ENCODE data around the gene RTRAF.

Gene RTRAF

DNA sequence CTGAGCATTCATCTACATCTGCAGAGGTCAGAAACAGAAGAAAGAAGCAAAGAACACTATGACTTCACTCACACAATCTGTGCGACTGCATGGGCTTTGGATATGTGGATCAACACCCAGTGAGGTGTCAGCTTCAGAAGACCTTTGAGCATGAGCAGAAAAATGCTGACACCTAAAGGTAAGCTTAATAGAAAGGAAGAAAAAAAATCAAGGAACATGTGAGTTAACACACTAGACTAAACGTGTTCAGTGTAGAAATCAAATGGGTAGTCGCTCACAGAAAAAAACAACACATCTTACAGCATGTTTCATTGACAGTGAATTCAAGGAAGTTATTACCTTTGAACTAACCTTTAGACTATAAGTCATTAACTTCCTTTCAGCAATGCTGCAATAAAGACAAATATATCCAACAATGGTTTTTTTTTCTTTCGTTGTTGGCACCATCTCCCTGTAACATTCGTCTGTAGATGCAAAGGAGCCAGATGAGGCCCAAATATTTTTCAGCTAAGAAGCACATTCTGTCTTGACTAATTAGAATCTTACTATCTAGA is 30.9 kb downstream of the RTRAF start:
- DNase-seq (ENCODE audit: insufficient read length, low spot score), result no peak
- no peak for TF ChIP-seq POLR2A (IDR thresholded peaks at IDR 0.05; ENCODE audit: low read depth, low read length)
- no peak for FAIRE-seq

GRCh38 chr14:52020866-52021717 is 31.7 kb downstream of the RTRAF start:
- no peak for DNase-seq (ENCODE audit: insufficient read length, low spot score)
- TF ChIP-seq POLR2A (IDR thresholded peaks at IDR 0.05; ENCODE audit: low read depth, low read length), result no peak
- no peak for FAIRE-seq

- no peak for FAIRE-seq
- DNase-seq (ENCODE audit: insufficient read length, low spot score), result no peak
- TF ChIP-seq POLR2A (IDR thresholded peaks at IDR 0.05; ENCODE audit: low read depth, low read length), result no peak
Measured at GRCh38 chr14:52021957-52022600, 32.7 kb downstream of the RTRAF start.

DNA sequence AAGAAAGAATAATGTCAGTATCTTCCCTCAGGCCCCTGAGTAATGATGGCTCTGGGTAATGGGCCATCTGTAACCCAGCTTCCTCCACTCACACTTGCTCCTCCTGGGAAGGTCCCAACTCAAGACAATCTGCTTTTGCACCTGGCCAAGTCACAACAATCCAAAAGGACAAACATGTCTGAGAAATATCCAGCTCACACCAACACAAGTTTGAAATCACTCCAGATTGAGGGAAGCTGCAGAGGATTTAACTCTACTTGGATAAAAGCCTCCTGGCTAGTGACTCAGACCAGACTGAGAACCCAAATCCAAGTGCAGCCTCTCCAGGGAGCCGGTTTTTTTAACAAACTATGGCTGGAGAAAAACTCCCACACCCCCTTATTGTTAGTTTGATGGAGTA is 34.2 kb downstream of the RTRAF start:
- FAIRE-seq (no peak), DNase-seq (ENCODE audit: insufficient read length, low spot score) (peak; percentile 39)
- no peak for TF ChIP-seq POLR2A (IDR thresholded peaks at IDR 0.05; ENCODE audit: low read depth, low read length)

GRCh38 chr14:52025310-52025709 is 36.0 kb downstream of the RTRAF start:
- TF ChIP-seq POLR2A (IDR thresholded peaks at IDR 0.05; ENCODE audit: low read depth, low read length), result no peak
- FAIRE-seq (no peak), DNase-seq (ENCODE audit: insufficient read length, low spot score) (no peak)

DNA sequence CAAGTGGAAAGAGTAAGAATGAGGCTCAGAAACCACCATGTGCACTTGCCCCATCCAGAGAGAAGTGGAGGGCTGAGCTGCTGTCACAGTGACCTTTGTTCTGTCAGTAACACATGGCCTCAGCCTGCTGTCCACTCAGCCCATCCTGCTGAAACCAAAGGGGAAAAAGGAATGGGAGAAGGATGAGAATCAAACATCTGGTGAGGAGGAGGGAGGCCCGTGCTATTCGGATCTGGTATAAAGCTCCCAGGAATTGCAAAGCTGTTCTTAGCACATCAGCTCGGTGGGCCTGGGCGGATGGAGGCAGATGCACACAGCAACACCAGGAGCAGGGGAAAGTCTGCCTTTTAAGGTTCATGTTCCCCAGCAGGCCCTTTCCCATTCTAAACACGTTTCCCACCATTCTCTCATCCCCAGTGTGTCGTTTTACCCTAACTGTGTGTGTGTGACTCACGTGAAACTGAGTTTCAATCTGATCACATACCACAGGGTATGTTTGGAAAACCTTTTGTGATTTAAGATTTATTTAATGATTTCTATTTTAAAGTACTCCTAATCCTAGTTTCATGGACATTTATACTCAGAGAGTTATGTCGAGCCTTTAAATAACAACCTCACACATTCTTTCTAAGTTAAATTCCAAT is 36.8 kb downstream of the RTRAF start:
- FAIRE-seq (no peak), DNase-seq (ENCODE audit: insufficient read length, low spot score) (no peak)
- no peak for TF ChIP-seq POLR2A (IDR thresholded peaks at IDR 0.05; ENCODE audit: low read depth, low read length)

GRCh38 chr14:52026901-52027300 is 37.6 kb downstream of the RTRAF start:
- DNase-seq (ENCODE audit: insufficient read length, low spot score), result no peak
- no peak for FAIRE-seq
- TF ChIP-seq POLR2A (IDR thresholded peaks at IDR 0.05; ENCODE audit: low read depth, low read length), result no peak

- no peak for DNase-seq (ENCODE audit: insufficient read length, low spot score)
- FAIRE-seq, result no peak
Measured at GRCh38 chr14:52029881-52030280, 40.5 kb downstream of the RTRAF start.

DNA sequence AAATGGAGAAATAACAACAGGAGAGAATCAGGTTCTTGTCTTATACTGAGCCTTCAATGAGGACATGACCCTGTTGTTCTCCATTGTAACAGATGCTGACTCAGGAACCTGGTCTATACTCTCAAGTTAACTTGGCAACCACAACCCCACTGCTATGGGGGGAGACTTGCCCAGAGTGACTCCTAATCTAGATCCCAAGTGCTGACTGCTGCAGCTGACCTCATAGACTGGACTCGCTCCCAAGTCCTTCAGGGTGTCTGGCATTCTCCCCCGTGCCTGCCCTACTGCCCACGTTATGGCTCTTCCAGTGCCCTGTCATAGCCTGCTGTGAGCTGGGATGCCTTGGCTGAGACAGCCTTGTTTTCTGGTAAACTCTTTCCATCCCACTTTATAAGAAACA is 42.4 kb downstream of the RTRAF start:
- DNase-seq (ENCODE audit: insufficient read length, low spot score), result no peak
- no peak for FAIRE-seq
- TF ChIP-seq POLR2A (IDR thresholded peaks at IDR 0.05; ENCODE audit: low read depth, low read length), result no peak

More at GRCh38 chr14:52029881-52030280, 40.5 kb downstream of the RTRAF start:
- TF ChIP-seq POLR2A (IDR thresholded peaks at IDR 0.05; ENCODE audit: low read depth, low read length), result no peak

DNA sequence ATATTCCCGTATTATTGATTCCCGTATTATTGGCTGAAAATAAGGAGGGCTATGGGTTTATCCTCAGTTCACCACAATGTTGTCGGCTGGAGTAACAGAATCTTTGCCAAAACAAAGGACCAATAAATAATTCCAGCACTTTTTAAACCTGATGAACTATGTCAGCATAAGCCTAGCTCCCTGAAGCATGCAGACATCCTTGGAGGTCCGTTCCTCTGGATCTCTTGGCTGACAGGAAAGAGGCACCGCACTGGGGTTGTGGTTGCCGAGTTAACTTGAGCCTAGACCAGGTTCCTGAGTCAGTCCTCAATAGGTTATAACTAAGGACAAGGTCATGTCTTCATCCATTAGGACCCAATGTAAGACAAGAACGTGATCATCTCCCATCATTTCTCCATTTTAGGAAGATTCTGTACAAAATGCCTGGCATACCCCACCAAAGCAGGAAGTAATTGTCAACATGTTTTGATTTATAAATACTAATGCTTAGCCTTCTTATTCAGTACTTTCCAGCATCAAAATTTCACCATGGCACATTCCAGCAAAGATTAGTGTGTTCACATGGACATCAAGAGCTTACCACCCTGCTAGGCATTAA is 43.0 kb downstream of the RTRAF start:
- DNase-seq (ENCODE audit: insufficient read length, low spot score), result no peak
- FAIRE-seq, result no peak
- no peak for TF ChIP-seq POLR2A (IDR thresholded peaks at IDR 0.05; ENCODE audit: low read depth, low read length)

DNA sequence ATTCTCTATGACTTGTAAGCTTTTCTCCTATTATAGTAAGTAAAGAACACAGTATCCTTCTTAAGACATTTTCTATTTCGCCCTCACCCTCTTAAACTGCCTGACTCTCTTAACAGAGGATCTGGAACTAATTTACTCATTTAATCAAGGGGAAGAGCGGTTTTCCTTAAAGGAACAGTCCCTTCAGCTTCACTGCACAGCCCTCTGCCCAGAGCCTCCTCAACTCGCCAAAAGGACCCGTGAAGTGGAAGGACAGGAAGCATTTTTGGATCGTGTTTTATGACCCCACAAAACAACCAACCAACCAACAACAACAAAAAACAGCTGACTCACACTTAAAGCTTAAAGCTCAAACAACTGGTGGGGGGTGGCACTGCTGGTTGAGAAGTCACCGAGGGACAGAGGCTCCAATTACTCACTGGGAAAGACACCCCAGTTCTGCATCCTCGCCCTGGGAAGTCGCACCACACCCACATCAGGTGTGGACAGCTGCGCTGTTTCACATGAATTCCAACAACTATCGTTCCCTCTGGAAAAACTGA is 43.8 kb downstream of the RTRAF start:
- no peak for TF ChIP-seq POLR2A (IDR thresholded peaks at IDR 0.05; ENCODE audit: low read depth, low read length)
- DNase-seq (ENCODE audit: insufficient read length, low spot score), result no peak
- FAIRE-seq, result no peak

DNA sequence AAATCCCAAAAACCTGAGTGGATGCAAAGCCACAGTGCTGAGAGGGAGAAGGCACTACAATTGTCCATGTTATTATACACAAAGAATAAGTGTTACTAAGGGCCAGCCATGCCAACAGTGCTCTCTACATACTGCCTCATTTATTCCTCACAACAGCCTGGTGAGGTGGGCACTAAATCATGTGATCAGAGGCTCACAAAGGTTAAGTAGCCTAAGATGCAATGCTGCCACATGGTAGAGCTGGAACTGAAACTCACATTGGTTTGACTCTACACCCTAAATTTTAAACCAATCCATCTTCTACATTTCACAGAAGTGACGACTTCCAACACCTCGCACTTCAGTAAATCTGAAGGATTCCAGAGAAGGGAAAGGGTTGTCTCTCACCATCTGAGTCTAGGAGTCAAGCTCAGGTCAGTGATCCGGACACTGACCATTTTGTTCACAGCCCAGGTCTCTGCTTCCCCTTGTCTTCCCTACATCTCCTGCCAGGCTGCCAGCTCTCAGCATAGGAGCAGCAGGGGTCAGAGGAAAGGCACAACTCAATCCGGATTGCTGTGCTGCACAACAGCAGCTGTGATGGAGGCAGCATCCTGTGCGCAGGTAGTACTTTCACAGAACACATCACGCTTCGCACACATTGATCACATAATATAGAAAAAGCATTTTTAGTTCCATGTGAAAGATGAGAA is 49.9 kb downstream of the RTRAF start:
- no peak for DNase-seq (ENCODE audit: insufficient read length, low spot score)
- TF ChIP-seq POLR2A (IDR thresholded peaks at IDR 0.05; ENCODE audit: low read depth, low read length), result no peak
- no peak for FAIRE-seq

DNA sequence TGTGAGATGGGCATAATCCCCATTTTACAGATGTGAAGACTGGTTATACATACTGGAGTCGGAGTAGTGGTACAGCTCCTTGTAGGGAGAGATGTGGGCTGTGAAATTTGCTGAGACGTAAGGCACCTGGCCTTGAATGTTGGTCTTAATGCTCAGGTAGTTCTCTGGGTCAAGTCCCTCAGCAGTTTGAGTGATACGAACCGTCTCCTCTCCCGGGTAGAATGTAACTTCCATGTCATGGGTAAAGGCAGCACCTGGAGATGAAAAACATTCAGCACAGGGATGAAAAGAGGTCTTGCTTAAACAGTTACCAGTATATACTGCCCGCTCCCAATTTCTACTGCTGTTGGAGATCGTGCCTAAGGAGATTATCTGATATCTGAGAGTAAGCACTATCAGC is 51.3 kb downstream of the RTRAF start:
- DNase-seq (ENCODE audit: insufficient read length, low spot score), result no peak
- FAIRE-seq, result no peak
- no peak for TF ChIP-seq POLR2A (IDR thresholded peaks at IDR 0.05; ENCODE audit: low read depth, low read length)

All from H54 (cell line).